GM12801 (cell line): ENCODE measurements around the gene HUS1B.

Experiments
- TF ChIP-seq, protein P1 (sequence below): IDR thresholded peaks from one replicate; pipeline ENCODE4 v1.5.1; 2011; ENCODE audit warnings: control low read depth; ENCODE audit not compliant: insufficient read length; ENCODE audit errors: extremely low read depth

The HUS1B gene

DNA sequence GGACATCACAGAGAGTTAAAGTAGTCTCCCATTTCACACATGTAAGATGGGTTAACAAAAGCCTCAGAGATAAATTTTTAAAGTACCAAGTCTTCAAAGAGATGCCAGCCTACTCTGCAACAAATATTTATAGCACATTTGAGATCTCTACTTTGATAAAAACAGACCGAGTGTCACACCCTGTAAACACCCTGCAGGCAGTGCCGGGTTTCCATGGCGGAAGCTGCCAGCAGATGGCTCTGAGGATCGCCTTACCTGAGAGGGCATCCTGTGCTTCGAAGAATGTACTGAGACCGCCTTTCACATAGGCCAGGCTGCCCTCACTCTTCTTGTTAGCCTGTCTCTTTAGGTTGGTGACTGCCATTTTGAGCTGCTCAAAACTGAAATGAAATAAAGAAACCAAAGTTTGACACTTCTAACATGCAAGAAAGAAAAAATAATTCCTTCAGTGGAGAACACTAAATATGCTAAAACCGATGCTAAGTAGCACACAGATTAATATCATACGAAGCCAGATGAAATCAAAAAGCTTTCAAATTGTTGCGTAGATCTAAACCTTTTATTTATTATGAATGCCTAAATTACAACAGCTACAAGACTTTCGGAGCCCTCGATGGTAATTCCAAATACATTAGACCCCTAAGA lies 39.3 kb downstream of the HUS1B start:
- TF ChIP-seq, protein P1, sequence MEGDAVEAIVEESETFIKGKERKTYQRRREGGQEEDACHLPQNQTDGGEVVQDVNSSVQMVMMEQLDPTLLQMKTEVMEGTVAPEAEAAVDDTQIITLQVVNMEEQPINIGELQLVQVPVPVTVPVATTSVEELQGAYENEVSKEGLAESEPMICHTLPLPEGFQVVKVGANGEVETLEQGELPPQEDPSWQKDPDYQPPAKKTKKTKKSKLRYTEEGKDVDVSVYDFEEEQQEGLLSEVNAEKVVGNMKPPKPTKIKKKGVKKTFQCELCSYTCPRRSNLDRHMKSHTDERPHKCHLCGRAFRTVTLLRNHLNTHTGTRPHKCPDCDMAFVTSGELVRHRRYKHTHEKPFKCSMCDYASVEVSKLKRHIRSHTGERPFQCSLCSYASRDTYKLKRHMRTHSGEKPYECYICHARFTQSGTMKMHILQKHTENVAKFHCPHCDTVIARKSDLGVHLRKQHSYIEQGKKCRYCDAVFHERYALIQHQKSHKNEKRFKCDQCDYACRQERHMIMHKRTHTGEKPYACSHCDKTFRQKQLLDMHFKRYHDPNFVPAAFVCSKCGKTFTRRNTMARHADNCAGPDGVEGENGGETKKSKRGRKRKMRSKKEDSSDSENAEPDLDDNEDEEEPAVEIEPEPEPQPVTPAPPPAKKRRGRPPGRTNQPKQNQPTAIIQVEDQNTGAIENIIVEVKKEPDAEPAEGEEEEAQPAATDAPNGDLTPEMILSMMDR = no peak

DNA sequence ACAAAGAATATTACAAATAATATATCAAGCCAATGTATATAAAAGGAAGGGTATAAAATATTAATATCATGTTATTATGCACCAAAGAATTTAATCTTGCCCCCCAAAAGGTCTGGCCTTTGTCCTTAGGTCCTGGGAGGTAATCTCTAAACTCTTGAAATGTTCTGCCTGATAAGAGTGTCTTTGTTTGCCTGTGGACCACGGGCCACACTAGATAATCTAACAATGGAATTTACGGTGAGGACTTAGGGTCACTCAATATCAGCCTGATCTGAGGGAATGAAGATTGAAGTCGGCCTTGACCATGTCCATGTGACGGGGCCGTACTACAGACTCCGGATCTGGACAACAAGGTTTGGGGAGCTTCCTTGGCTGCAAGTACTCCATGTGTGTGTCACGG lies 42.9 kb downstream of the HUS1B start:
- TF ChIP-seq, protein P1 = no peak

DNA sequence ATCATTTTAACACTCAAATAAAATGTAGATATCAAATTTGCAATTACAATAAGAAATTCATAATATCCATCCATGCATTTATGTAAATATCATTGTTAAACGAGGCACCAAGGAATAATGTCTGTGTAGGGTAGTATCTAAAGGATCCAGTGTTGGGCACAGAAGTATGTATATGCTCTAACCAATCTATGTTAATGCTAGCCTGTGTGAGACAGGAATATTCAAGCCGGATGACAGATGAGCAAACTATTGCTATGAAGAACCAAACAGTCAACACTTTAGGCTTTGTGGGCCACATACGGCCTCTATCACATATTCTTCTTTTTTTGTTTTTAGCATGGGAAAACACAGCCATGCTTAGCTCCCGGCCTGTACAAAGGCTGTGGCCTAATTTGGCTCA lies 45.0 kb downstream of the HUS1B start:
- TF ChIP-seq, protein P1 = no peak

DNA sequence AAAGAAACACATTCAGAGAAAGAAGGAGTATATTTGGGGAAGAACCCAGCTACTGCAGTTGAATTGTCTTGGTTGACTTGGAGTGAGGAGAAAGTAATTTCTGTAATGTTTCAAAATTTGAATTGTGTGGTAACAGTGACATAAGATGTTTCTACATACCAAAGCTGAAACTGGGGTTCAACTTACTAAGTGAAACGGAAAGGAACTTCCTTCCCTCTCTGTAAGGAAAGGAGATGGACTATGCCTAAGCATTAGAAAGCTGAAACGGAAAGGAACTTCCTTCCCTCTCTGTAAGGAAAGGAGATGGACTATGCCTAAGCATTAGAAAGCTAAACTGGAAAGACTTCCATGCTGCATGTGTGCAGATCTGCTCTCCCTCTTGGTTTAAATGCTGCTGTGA lies 46.0 kb downstream of the HUS1B start:
- TF ChIP-seq, protein P1 = no peak

DNA sequence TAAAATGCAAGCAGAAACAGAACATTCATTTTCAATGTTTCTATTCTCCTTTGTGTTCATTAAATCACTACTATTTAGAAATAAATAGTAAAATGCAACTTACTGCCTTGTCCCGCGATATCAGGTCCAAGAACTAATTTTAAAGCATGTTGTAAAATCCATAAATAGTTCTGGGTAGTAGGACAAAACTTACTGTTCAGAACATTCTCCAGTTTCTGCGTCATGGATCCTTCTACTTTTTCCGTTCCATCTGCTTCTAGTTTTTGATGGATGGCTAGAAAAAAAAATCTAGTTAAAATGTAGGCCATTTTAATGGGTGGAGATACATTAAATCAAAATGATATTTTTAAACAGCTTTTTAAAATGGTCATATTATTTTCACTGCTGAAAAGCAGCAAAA lies 47.0 kb downstream of the HUS1B start:
- TF ChIP-seq, protein P1 = no peak

DNA sequence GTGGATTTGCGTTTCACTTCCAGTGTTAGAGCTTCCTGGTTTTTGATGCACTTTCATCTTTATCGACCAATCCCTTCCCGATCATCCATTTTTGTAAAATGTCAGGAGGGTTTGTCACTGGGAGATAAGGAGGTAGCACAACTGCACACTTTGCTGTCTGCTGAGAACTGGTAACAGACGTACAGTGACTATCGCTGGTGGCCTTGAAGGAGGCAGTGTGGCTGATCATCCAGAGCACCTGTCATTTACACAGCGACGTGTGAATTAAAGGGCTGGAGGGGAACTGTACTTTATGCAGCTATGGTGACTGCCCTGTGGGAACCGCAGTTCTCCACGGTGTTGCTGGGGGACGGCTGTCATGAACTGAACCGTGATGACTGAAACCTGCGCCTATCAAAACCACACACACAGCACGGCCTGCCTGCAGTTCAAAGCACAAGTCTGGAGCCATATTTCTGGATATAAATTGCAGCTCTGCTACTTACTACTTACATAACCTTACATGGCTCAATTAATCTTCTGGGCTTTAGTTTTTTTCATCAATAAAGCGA lies 50.0 kb downstream of the HUS1B start:
- TF ChIP-seq, protein P1 = no peak
